Esophagus muscularis mucosa (tissue), 4 donors: Measurements from ENCODE around the gene PSMD14. TPM values are rescaled to one million over a fixed set of nuclear protein-coding genes. Genes with fewer than 3 reads are reported as not detected.

Experiments
- DNase-seq: peaks from one replicate; pipeline ENCODE4 v3.0.0-alpha.2; 2017; ENCODE audit errors: extremely low spot score
- H3K27ac ChIP-seq, 4 donors: fragments of 200-600 bp; sonication (generic); replicated peaks in 1 of 4; 1 replicate in 3 of 4; 2 replicates in 1 of 4; pipeline ENCODE4 v1.5.1; 2016 to 2019; ENCODE audit warnings: mild to moderate bottlenecking in 1 of 4
- H3K27me3 ChIP-seq, 4 donors: fragments of 200-600 bp; sonication (generic); one replicate each; pipeline versions ENCODE4 v1.5.1 to v1.6.0; 2016 to 2019
- H3K36me3 ChIP-seq, 4 donors: fragments of 200-600 bp; sonication (generic); one replicate each; pipeline ENCODE4 v1.5.1; 2016 to 2019
- H3K4me1 ChIP-seq, 4 donors: fragments of 200-600 bp; sonication (generic); one replicate each; pipeline ENCODE4 v1.5.1; 2016 to 2019
- H3K4me3 ChIP-seq, 4 donors: fragments of 200-600 bp; sonication (generic); 1 replicate in 2 of 4; 2 replicates in 2 of 4; pipeline ENCODE4 v1.5.1; 2016 to 2019; ENCODE audit warnings: mild to moderate bottlenecking in 4 of 4, moderate library complexity in 1 of 4
- H3K9me3 ChIP-seq, 4 donors: fragments of 200-600 bp; sonication (generic); 1 replicate in 3 of 4; 2 replicates in 1 of 4; pipeline ENCODE4 v1.5.1; 2016 to 2019
- EP300 ChIP-seq: sonication (generic); formaldehyde crosslinking; IDR thresholded peaks from one replicate; pipeline ENCODE4 v1.6.1; 2017; ENCODE audit warnings: antibody characterized with exemption
- POLR2A ChIP-seq: fragments of 450-650 bp; IDR thresholded peaks from one replicate; pipeline ENCODE4 v1.6.1; 2017; ENCODE audit warnings: antibody characterized with exemption, moderate library complexity, mild to moderate bottlenecking, low read depth
- POLR2AphosphoS5 ChIP-seq, 2 donors: sonication (generic); formaldehyde crosslinking; IDR thresholded peaks; one replicate each; pipeline ENCODE4 v1.6.1; 2017; ENCODE audit warnings: antibody characterized with exemption in 2 of 2
- WGBS: methylation state at CpG from one replicate; pipeline ENCODE4 v1.1.5; 2018; 5-methylcytosine and 5-hydroxymethylcytosine counted together
- intact Hi-C: fragments of 100-400 bp; cut with DNase I; formaldehyde crosslinking; loops from one replicate; pipeline ENCODE4 v1.15.1; 2023
- total RNA-seq, 4 donors: library from RNA; depleted of rRNA; stranded (reverse); fragments of >200 nt; gene quantifications; one replicate each; pipeline versions ENCODE4 v1.1.0 to v1.2.1, GENCODE V29; 2016
- TF ChIP-seq, protein P1 (sequence below), 3 experiments: fragments of 200-600 bp in 2 of 3; fragments of 450-650 bp in 1 of 3; sonication (generic) in 2 of 3; IDR thresholded peaks; one replicate each; pipeline ENCODE4 v1.5.1; 2017 to 2019; ENCODE audit warnings: antibody characterized with exemption in 3 of 3, mild to moderate bottlenecking in 2 of 3, moderate library complexity in 1 of 3

Gene PSMD14
- total RNA-seq, 4 donors from 2014 or later, result 26.1 to 46.2 (median 35.7) TPM

DNA sequence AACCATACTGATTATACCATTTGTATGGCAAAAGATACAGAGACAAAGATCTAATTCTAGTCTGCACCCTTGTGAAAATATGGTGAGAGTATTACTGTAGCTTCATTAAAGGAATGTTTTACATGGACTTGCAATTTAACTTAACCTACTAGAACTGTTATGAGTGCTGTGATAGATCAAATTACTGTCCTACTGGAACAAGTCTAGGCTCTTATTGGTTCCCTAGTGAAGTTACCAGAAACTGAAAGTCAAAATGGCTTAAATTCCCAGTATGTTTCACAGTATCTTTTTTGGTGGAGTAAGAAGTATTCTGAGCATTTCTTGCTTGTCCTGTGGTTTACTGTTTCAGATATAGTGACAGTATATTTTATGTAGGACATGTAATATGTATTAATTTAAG, 104.1 kb downstream of the PSMD14 start:
- no peak for TF ChIP-seq POLR2AphosphoS5 (IDR thresholded peaks at IDR 0.05)
- TF ChIP-seq, protein P1, sequence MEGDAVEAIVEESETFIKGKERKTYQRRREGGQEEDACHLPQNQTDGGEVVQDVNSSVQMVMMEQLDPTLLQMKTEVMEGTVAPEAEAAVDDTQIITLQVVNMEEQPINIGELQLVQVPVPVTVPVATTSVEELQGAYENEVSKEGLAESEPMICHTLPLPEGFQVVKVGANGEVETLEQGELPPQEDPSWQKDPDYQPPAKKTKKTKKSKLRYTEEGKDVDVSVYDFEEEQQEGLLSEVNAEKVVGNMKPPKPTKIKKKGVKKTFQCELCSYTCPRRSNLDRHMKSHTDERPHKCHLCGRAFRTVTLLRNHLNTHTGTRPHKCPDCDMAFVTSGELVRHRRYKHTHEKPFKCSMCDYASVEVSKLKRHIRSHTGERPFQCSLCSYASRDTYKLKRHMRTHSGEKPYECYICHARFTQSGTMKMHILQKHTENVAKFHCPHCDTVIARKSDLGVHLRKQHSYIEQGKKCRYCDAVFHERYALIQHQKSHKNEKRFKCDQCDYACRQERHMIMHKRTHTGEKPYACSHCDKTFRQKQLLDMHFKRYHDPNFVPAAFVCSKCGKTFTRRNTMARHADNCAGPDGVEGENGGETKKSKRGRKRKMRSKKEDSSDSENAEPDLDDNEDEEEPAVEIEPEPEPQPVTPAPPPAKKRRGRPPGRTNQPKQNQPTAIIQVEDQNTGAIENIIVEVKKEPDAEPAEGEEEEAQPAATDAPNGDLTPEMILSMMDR (IDR thresholded peaks at IDR 0.05), result no peak
- TF ChIP-seq POLR2A, result no peak
- TF ChIP-seq EP300, result no peak

DNA sequence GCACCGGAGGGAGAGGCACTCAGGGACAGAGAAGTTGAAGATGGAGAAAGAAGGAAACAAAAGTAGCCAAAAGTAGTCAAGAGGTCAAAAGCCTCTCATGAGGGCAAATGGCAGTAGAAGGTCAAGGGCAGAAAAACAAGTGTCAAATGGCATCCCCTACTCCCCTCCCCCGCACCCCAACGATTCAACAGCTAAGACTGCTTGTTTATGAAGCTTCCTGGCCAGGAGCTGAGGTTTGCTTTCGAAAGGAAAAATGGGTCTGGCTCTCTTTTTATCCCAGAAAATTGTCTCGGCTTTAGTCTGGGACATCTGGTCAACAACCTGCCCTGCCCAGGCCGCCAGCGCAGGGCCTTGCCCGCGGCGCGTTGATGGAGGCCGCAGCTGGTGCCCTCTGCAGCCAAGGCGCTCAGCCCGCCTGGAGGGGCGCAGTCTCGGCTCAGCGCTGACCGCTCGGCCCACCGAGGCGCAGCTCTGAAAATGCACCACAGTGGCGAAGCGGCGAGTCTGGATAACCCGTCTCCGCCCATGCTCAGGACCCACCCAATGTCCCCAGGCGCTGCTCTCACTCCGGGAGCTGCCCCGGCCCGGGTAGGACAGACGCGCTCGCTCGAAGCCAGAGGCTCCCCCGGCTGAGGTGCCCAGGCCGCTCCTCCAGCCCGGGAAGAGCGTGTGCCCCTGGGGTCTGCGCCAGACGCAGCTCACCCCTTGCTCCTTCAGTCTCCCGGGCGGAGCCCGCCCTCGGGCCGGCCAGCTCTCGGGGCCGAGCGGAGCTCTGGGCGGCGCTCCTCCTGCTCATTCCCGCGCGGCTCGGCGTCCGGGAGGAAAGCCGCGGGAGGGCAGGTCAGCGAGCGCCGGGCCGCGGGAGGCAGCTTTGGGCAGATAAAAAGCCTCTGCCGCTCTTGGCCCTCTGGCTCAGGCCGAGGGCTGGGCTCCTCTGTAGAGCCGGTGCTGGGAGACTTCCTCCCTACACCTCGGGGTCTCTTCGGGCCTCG, 106.1 kb downstream of the PSMD14 start:
- no peak for DNase-seq
- no peak overlapping the region for H3K27ac ChIP-seq
- intact Hi-C loops, result no loop called here
- H3K36me3 ChIP-seq, result no peaks in the 10 kb centered on the region
- 15% methylated on average over 18 of the region's 69 CpGs for WGBS
- H3K27me3 ChIP-seq, result peaks cover 5 to 56% (median 47%) of the 10 kb centered on the region in 4 donors
- H3K9me3 ChIP-seq, result no peaks in the 10 kb centered on the region
- peak overlapping the region; percentile 47 to 60 (median 52) for H3K4me3 ChIP-seq
- peaks cover 40 to 56% (median 49%) of the 10 kb centered on the region in 4 donors for H3K4me1 ChIP-seq
- TF ChIP-seq, protein P1 (IDR thresholded peaks at IDR 0.05), result no peak
- TF ChIP-seq POLR2A, result no peak

More for the DNA sequence above, 104.1 kb downstream of the PSMD14 start:
- peaks cover 5 to 36% (median 29%) of the 10 kb centered on the region in 4 donors for H3K27me3 ChIP-seq
- H3K4me1 ChIP-seq, result peaks cover 31 to 36% (median 35%) of the 10 kb centered on the region in 4 donors
- intact Hi-C loops, result no loop called here
- DNase-seq, result no peak
- no peaks in the 10 kb centered on the region for H3K9me3 ChIP-seq
- H3K27ac ChIP-seq, result no peak overlapping the region
- no peaks in the 10 kb centered on the region for H3K36me3 ChIP-seq
- no peak overlapping the region for H3K4me3 ChIP-seq

DNA sequence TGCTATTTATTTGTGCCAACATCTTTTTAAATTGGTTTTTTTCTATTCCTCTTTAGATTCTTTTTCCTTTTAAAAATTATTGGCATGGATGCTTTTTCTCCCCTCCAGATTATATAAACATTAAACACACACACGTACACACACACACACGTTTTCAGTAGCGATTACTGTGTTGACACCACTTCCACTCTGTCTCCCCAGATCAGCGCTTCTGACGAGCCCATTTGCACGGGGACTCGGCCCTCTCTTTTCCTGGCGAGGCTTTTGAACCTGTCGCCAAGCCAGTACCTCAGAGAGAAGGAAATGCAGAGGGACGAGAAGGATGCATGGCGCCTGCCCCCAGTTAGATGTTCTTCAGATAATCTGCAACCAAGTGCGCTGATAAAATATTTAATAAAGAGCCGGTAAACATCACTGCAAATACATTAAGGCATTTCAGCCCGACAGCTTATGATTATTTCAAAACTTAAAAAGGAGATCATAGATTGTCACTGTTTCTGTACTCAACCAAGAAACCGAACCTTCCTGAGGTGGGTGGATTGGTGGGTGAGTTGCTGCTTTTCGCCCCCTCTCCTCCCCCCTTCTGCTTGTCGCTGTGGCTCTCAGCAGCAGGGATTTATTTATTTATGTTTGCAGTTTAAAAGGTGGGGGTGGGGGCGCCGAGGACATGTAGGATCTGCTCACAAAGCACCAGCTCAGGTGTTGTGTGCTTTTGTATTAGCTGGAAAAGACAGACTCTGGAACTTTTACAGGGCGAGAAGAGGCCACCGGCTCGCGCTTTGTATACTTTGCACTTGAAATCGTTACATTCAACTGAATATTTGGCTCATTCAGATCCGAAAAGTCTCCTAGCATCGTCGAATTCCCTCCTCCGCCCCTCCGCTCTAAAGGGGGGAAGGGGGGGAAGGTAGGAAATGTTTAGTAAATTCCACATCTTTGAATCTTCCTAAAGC, 107.1 kb downstream of the PSMD14 start:
- Histone ChIP-seq H3K4me3 (peak overlapping the region; percentile 47 to 60 (median 52)), H3K36me3 (no peaks in the 10 kb centered on the region), H3K27ac (no peak overlapping the region), H3K9me3 (no peaks in the 10 kb centered on the region), H3K27me3 (peaks cover 5 to 66% (median 56%) of the 10 kb centered on the region in 4 donors), H3K4me1 (peaks cover 40 to 56% (median 49%) of the 10 kb centered on the region in 4 donors)
- intact Hi-C loops, result no loop called here
- no peak for DNase-seq
- 10% methylated on average over 29 of the region's 29 CpGs for WGBS
- TF ChIP-seq EP300, result no peak
- no peak for TF ChIP-seq POLR2AphosphoS5 (IDR thresholded peaks at IDR 0.05)
- TF ChIP-seq POLR2A, result no peak
- TF ChIP-seq, protein P1 (IDR thresholded peaks at IDR 0.05), result no peak

DNA sequence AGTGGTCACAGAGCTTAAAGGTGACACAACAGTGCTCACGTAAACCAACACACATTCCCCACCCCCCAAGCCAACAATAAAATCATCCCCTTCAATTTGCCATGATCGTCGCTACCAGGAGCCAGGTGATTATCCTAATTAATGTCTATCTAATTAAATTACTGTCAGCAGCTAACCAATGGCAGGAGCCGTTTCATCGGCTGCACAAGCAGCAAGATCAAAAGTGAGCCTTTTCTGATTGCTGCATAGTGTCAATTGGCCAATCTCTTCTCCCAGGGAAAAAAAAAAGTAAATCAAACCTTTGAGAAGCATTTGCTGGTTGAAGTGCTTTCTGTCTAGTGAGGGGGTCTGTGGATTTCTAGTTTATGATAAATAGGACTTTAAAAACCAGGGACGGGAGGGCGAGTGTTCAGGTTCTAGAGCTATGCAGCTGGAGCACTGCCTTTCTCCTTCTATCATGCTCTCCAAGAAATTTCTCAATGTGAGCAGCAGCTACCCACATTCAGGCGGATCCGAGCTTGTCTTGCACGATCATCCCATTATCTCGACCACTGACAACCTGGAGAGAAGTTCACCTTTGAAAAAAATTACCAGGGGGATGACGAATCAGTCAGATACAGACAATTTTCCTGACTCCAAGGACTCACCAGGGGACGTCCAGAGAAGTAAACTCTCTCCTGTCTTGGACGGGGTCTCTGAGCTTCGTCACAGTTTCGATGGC, 107.9 kb downstream of the PSMD14 start, which contains the start of gene TBR1:
Gene TBR1, plus strand, starts transcription at position 311 of the 721 bp plus-strand sequence. Its CDS starts 114 bp downstream, at position 425.
- TF ChIP-seq EP300 (no peak), POLR2A (no peak), POLR2AphosphoS5 (IDR thresholded peaks at IDR 0.05) (no peak)
- TF ChIP-seq, protein P1 (IDR thresholded peaks at IDR 0.05), result no peak
- Histone ChIP-seq H3K27ac (no peak within 1 kb of the TSS), H3K9me3 (no peaks in the 10 kb centered on the region), H3K4me3 (peak within 1 kb of the TSS; percentile 47 to 60 (median 52)), H3K4me1 (peaks cover 40 to 56% (median 49%) of the 10 kb centered on the region in 4 donors), H3K27me3 (peaks cover 5 to 74% (median 63%) of the 10 kb centered on the region in 4 donors), H3K36me3 (no peaks in the 10 kb centered on the region)
- no peak for DNase-seq
- intact Hi-C loops, result no loop called here
- 15% methylated on average over 15 of the region's 16 CpGs for WGBS
